NCI-H128 (cell line): ENCODE data around the gene CRLF1.

ENCODE experiments used
- DNase-seq: peaks from one replicate; lab custom pipeline; 2025; ENCODE audit not compliant: unreplicated experiment; lab: John Stamatoyannopoulos, UW

CRLF1 gene

GRCh38 chr19:18558604-18559003 is 48.0 kb downstream of the CRLF1 start:
- DNase-seq, result no peak

- DNase-seq, result no peak
Measured at GRCh38 chr19:18558202-18558555, 48.4 kb downstream of the CRLF1 start.

- peak; percentile 96 for DNase-seq
Measured at GRCh38 chr19:18557411-18558201, 49.0 kb downstream of the CRLF1 start, which contains the start of gene KXD1. KXD1 (plus strand) TSS chr19:18557870; CDS start chr19:18562057, 4,187 bp downstream.

- no peak for DNase-seq
Measured at GRCh38 chr19:18551631-18552030, 55.0 kb downstream of the CRLF1 start.

- no peak for DNase-seq
Measured at GRCh38 chr19:18543814-18544475, 62.7 kb downstream of the CRLF1 start.
